Measurements from ENCODE around the gene EXOSC7. TPM values are rescaled to one million over a fixed set of nuclear protein-coding genes. Genes with fewer than 3 reads are reported as not detected.

EXOSC7 gene
- total RNA-seq, 1 experiment from 2014 or later: 50.1 TPM

DNA sequence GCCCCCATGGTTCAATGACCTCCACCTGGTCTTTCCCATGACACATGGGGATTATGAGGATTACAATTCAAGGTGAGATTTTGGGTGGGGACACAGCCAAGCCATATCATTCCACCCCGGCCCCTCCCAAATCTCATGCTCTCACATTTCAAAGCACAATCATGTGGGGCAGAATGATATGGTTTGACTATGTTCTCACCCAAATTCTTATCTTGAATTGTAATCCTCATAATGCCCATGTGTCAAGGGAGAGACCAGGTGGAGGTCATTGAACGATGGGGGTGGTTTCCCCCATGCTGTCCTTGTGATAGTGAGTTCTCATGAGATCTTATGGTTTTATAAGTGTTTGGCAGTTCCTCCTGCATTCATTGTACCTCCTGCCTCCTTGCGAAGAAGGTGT lies 47.6 kb downstream of the EXOSC7 start:
- intact Hi-C loops (cut with micrococcal nuclease; ENCODE audit: unreplicated experiment): no loop called here
- peaks cover 13% of the 10 kb centered on the region for H3K27me3 Mint-ChIP-seq (ENCODE audit: unreplicated experiment)
- CTCF ChIA-PET: no interaction called here
- no peak overlapping the region for H3K4me3 Mint-ChIP-seq (ENCODE audit: low read depth, unreplicated experiment)
- TF ChIP-seq CTCF (IDR thresholded peaks at IDR 0.05; ENCODE audit: unreplicated experiment): no peak
- peaks cover 7% of the 10 kb centered on the region for H3K36me3 Mint-ChIP-seq (ENCODE audit: insufficient read depth, unreplicated experiment)
- BruUV-seq (replicated peaks): no TSS peak
- no peak overlapping the region for H3K27ac Mint-ChIP-seq (ENCODE audit: unreplicated experiment)
- H3K4me1 Mint-ChIP-seq (ENCODE audit: low read depth, unreplicated experiment): peaks cover 13% of the 10 kb centered on the region
- H3K9me3 Mint-ChIP-seq (ENCODE audit: low read depth, unreplicated experiment): no peaks in the 10 kb centered on the region
- DNase-seq: no peak

- no peak overlapping the region for H3K4me3 Mint-ChIP-seq (ENCODE audit: low read depth, unreplicated experiment)
- BruUV-seq (replicated peaks): no TSS peak
- H3K27me3 Mint-ChIP-seq (ENCODE audit: unreplicated experiment): peaks cover 13% of the 10 kb centered on the region
- intact Hi-C loops (cut with micrococcal nuclease; ENCODE audit: unreplicated experiment): no loop called here
- no peak for TF ChIP-seq CTCF (IDR thresholded peaks at IDR 0.05; ENCODE audit: unreplicated experiment)
- DNase-seq: no peak
- peaks cover 13% of the 10 kb centered on the region for H3K4me1 Mint-ChIP-seq (ENCODE audit: low read depth, unreplicated experiment)
- H3K36me3 Mint-ChIP-seq (ENCODE audit: insufficient read depth, unreplicated experiment): peaks cover 7% of the 10 kb centered on the region
- CTCF ChIA-PET: no interaction called here
- no peaks in the 10 kb centered on the region for H3K9me3 Mint-ChIP-seq (ENCODE audit: low read depth, unreplicated experiment)
- H3K27ac Mint-ChIP-seq (ENCODE audit: unreplicated experiment): no peak overlapping the region
Measured at GRCh38 chr3:45024542-45025255, 48.7 kb downstream of the EXOSC7 start.

DNA sequence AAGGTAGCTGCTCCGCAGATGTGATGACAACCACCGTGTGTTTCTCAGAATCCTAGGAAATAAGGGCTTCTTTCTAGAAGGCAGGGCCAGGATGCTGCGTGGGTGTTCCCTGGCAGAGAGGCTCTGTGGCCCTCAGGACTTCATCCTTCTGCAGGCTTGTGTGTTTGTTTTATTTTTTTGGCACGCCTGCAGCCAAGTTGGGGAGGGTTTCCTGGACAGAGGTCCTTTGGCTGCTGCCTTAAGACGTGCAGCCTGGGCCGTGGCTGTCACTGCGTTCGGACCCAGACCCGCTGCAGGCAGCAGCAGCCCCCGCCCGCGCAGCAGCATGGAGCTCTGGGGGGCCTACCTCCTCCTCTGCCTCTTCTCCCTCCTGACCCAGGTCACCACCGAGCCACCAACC lies 50.0 kb downstream of the EXOSC7 start, which contains the start of gene CLEC3B:
CLEC3B (plus strand) TSS at position 266 of the 400 bp plus-strand sequence; CDS start at position 326, 60 bp downstream.
- DNase-seq: no peak
- peaks cover 7% of the 10 kb centered on the region for H3K36me3 Mint-ChIP-seq (ENCODE audit: insufficient read depth, unreplicated experiment)
- CTCF ChIA-PET: no interaction called here
- H3K27me3 Mint-ChIP-seq (ENCODE audit: unreplicated experiment): peaks cover 13% of the 10 kb centered on the region
- intact Hi-C loops (cut with micrococcal nuclease; ENCODE audit: unreplicated experiment): no loop called here
- H3K27ac Mint-ChIP-seq (ENCODE audit: unreplicated experiment): no peak within 1 kb of the TSS
- BruUV-seq (replicated peaks): no TSS peak
- H3K9me3 Mint-ChIP-seq (ENCODE audit: low read depth, unreplicated experiment): no peaks in the 10 kb centered on the region
- peaks cover 13% of the 10 kb centered on the region for H3K4me1 Mint-ChIP-seq (ENCODE audit: low read depth, unreplicated experiment)
- TF ChIP-seq CTCF (IDR thresholded peaks at IDR 0.05; ENCODE audit: unreplicated experiment): no peak
- no peak within 1 kb of the TSS for H3K4me3 Mint-ChIP-seq (ENCODE audit: low read depth, unreplicated experiment)

- peaks cover 13% of the 10 kb centered on the region for H3K27me3 Mint-ChIP-seq (ENCODE audit: unreplicated experiment)
- no peak for TF ChIP-seq CTCF (IDR thresholded peaks at IDR 0.05; ENCODE audit: unreplicated experiment)
- no peak overlapping the region for H3K4me3 Mint-ChIP-seq (ENCODE audit: low read depth, unreplicated experiment)
- H3K27ac Mint-ChIP-seq (ENCODE audit: unreplicated experiment): no peak overlapping the region
- peaks cover 13% of the 10 kb centered on the region for H3K4me1 Mint-ChIP-seq (ENCODE audit: low read depth, unreplicated experiment)
- CTCF ChIA-PET: no interaction called here
- BruUV-seq (replicated peaks): no TSS peak
- H3K36me3 Mint-ChIP-seq (ENCODE audit: insufficient read depth, unreplicated experiment): peaks cover 7% of the 10 kb centered on the region
- no peak for DNase-seq
- H3K9me3 Mint-ChIP-seq (ENCODE audit: low read depth, unreplicated experiment): no peaks in the 10 kb centered on the region
- intact Hi-C loops (cut with micrococcal nuclease; ENCODE audit: unreplicated experiment): no loop called here
Measured at GRCh38 chr3:45026957-45027356, 50.9 kb downstream of the EXOSC7 start.

All from Calu3 (cell line).